ENCODE data around the gene OR56A3.

DNA sequence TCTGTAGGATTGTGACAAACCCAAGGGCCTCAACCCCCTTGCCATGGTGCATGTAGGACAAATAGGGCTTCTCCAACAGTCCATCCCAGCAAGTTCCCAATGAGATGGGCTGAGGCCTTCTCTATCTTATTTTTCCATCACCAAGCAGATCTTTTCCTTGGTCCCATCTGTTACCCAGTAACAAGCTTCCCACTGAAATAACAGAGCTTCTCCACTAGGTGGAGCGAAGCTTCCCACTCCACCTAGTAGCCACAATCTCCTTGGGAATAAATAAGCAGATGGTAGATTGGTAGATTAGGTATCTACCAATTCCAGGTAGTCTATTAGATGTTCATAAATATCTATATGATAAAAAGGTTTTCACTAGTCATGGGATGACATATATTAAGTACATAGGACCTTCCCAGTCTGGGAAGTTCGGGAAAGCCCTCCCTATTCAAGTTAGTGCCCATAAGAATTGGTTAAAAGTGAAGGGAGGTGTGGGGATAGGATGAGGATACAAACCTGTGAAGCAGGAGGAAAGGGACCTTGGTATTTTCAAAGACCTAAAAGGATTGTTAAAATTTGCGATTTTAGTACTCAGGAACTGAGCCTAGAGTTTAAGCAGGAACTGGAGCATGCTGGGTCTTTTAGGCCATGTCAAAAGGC lies 50.7 kb downstream of the OR56A3 start:
- peak; percentile 79 for TF ChIP-seq CTCF (IDR thresholded peaks at IDR 0.05)
- TF ChIP-seq ZFX (IDR thresholded peaks at IDR 0.05; ENCODE audit: borderline replicate concordance): no peak
